ENCODE measurements around the gene USP31. TPM values are rescaled to one million over a fixed set of nuclear protein-coding genes. Genes with fewer than 3 reads are reported as not detected.
A peak's percentile ranks its signal among the peaks of the same experiment; 100 is the strongest.

The USP31 gene
- total RNA-seq, 2 donors from 2014 or later = 4.6 to 9.0 TPM

GRCh38 chr16:23143391-23143790, 5.9 kb downstream of the USP31 start:
- Mint-ChIP-seq H3K36me3 (peaks cover 11 to 15% of the 10 kb centered on the region in 2 donors), H3K27ac (no peak overlapping the region), H3K9me3 (peaks cover 3 to 5% of the 10 kb centered on the region in 2 donors)
- ATAC-seq (no peak), DNase-seq (ENCODE audit: low spot score in 2 of 2) (no peak)

GRCh38 chr16:23141959-23142740, 7.1 kb downstream of the USP31 start:
- Mint-ChIP-seq H3K36me3 (peaks cover 11 to 23% of the 10 kb centered on the region in 2 donors), H3K9me3 (peaks cover 8 to 13% of the 10 kb centered on the region in 2 donors), H3K27ac (no peak overlapping the region)
- DNase-seq (ENCODE audit: low spot score in 2 of 2) (no peak), ATAC-seq (no peak)

- H3K36me3 Mint-ChIP-seq = peaks cover 11 to 27% of the 10 kb centered on the region in 2 donors
- no peak for DNase-seq (ENCODE audit: low spot score in 2 of 2)
- H3K27ac Mint-ChIP-seq = no peak overlapping the region
- H3K9me3 Mint-ChIP-seq = peaks cover 8 to 13% of the 10 kb centered on the region in 2 donors
- ATAC-seq = no peak
These were observed 7.8 kb downstream of the USP31 start for GRCh38 chr16:23141500-23141899.

GRCh38 chr16:23141033-23141432, 8.2 kb downstream of the USP31 start:
- no peak for ATAC-seq
- no peak overlapping the region for H3K27ac Mint-ChIP-seq
- DNase-seq (ENCODE audit: low spot score in 2 of 2) = no peak
- H3K36me3 Mint-ChIP-seq = peaks cover 13 to 28% of the 10 kb centered on the region in 2 donors
- peaks cover 8 to 14% of the 10 kb centered on the region in 2 donors for H3K9me3 Mint-ChIP-seq

- peaks cover 8 to 18% of the 10 kb centered on the region in 2 donors for H3K9me3 Mint-ChIP-seq
- H3K27ac Mint-ChIP-seq = no peak overlapping the region
- H3K36me3 Mint-ChIP-seq = peaks cover 16 to 32% of the 10 kb centered on the region in 2 donors
- ATAC-seq (no peak), DNase-seq (ENCODE audit: low spot score in 2 of 2) (no peak)
These were observed 9.1 kb downstream of the USP31 start for GRCh38 chr16:23140107-23140506.

GRCh38 chr16:23137818-23138217, 11.4 kb downstream of the USP31 start:
- ATAC-seq = no peak
- DNase-seq (ENCODE audit: low spot score in 2 of 2) = no peak
- H3K36me3 Mint-ChIP-seq = peaks cover 16 to 29% of the 10 kb centered on the region in 2 donors
- H3K27ac Mint-ChIP-seq = no peak overlapping the region
- peaks cover 8 to 18% of the 10 kb centered on the region in 2 donors for H3K9me3 Mint-ChIP-seq

GRCh38 chr16:23137256-23137655, 12.0 kb downstream of the USP31 start:
- ATAC-seq = no peak
- peaks cover 8 to 18% of the 10 kb centered on the region in 2 donors for H3K9me3 Mint-ChIP-seq
- H3K27ac Mint-ChIP-seq = no peak overlapping the region
- H3K36me3 Mint-ChIP-seq = peaks cover 16 to 29% of the 10 kb centered on the region in 2 donors
- no peak for DNase-seq (ENCODE audit: low spot score in 2 of 2)

- peaks cover 16 to 29% of the 10 kb centered on the region in 2 donors for H3K36me3 Mint-ChIP-seq
- H3K9me3 Mint-ChIP-seq = peaks cover 8 to 18% of the 10 kb centered on the region in 2 donors
- ATAC-seq = no peak
These were observed 15.0 kb downstream of the USP31 start for GRCh38 chr16:23134274-23134673.

GRCh38 chr16:23132775-23133463, 16.3 kb downstream of the USP31 start:
- Mint-ChIP-seq H3K9me3 (peaks cover under 1 to 10% of the 10 kb centered on the region in 2 donors), H3K27ac (no peak overlapping the region), H3K36me3 (peaks cover 4 to 19% of the 10 kb centered on the region in 2 donors)
- ATAC-seq (no peak), DNase-seq (ENCODE audit: low spot score in 2 of 2) (no peak)

More at GRCh38 chr16:23134274-23134673, 15.0 kb downstream of the USP31 start:
- no peak for DNase-seq (ENCODE audit: low spot score in 2 of 2)
- no peak overlapping the region for H3K27ac Mint-ChIP-seq

GRCh38 chr16:23131931-23132621, 17.2 kb downstream of the USP31 start:
- H3K9me3 Mint-ChIP-seq = peaks cover 0 to 5% of the 10 kb centered on the region in 2 donors
- H3K36me3 Mint-ChIP-seq = peaks cover 4 to 10% of the 10 kb centered on the region in 2 donors
- ATAC-seq (no peak), DNase-seq (ENCODE audit: low spot score in 2 of 2) (no peak)
- no peak overlapping the region for H3K27ac Mint-ChIP-seq

- DNase-seq (ENCODE audit: low spot score in 2 of 2) = no peak
- Mint-ChIP-seq H3K9me3 (peaks cover 0 to 5% of the 10 kb centered on the region in 2 donors), H3K27ac (no peak overlapping the region), H3K36me3 (peaks cover 4 to 8% of the 10 kb centered on the region in 2 donors)
- peak in 1 of 2 donors; percentile 66 for ATAC-seq
These were observed 17.8 kb downstream of the USP31 start for GRCh38 chr16:23131436-23131835.

- no peak for ATAC-seq
- no peak for DNase-seq (ENCODE audit: low spot score in 2 of 2)
- H3K9me3 Mint-ChIP-seq = peaks cover 0 to 4% of the 10 kb centered on the region in 2 donors
- H3K27ac Mint-ChIP-seq = no peak overlapping the region
- peaks cover 3 to 6% of the 10 kb centered on the region in 2 donors for H3K36me3 Mint-ChIP-seq
These were observed 18.2 kb downstream of the USP31 start for GRCh38 chr16:23131036-23131435.

- DNase-seq (ENCODE audit: low spot score in 2 of 2) (no peak), ATAC-seq (no peak)
- no peaks in the 10 kb centered on the region for H3K36me3 Mint-ChIP-seq
- no peaks in the 10 kb centered on the region for H3K9me3 Mint-ChIP-seq
- H3K27ac Mint-ChIP-seq = no peak overlapping the region
These were observed 19.6 kb downstream of the USP31 start for GRCh38 chr16:23129686-23130085.

- no peaks in the 10 kb centered on the region for H3K36me3 Mint-ChIP-seq
- no peak for ATAC-seq
These were observed 21.2 kb downstream of the USP31 start for GRCh38 chr16:23128056-23128455.

GRCh38 chr16:23125277-23125676, 24.0 kb downstream of the USP31 start:
- ATAC-seq (no peak), DNase-seq (ENCODE audit: low spot score in 2 of 2) (no peak)
- no peak overlapping the region for H3K27ac Mint-ChIP-seq
- H3K36me3 Mint-ChIP-seq = no peaks in the 10 kb centered on the region
- H3K9me3 Mint-ChIP-seq = no peaks in the 10 kb centered on the region

More at GRCh38 chr16:23128056-23128455, 21.2 kb downstream of the USP31 start:
- H3K9me3 Mint-ChIP-seq = no peaks in the 10 kb centered on the region
- no peak for DNase-seq (ENCODE audit: low spot score in 2 of 2)
- H3K27ac Mint-ChIP-seq = no peak overlapping the region

GRCh38 chr16:23124315-23124714, 24.9 kb downstream of the USP31 start:
- ATAC-seq (peak; percentile 59 to 73), DNase-seq (ENCODE audit: low spot score in 2 of 2) (no peak)
- no peaks in the 10 kb centered on the region for H3K36me3 Mint-ChIP-seq
- H3K27ac Mint-ChIP-seq = no peak overlapping the region
- H3K9me3 Mint-ChIP-seq = no peaks in the 10 kb centered on the region

GRCh38 chr16:23122144-23122543, 27.1 kb downstream of the USP31 start:
- Mint-ChIP-seq H3K9me3 (no peaks in the 10 kb centered on the region), H3K27ac (no peak overlapping the region), H3K36me3 (no peaks in the 10 kb centered on the region)
- DNase-seq (ENCODE audit: low spot score in 2 of 2) = no peak
- no peak for ATAC-seq

Measured in activated naive CD4-positive, alpha-beta T cell treated with anti-CD3 and anti-CD28 coated beads, Interleukin-2, amount 50 U/mL, for 72 hours (primary cell).